Transverse colon (tissue), 4 donors: ENCODE data around the gene ALPK3. TPM values are rescaled to one million over a fixed set of nuclear protein-coding genes. Genes with fewer than 3 reads are reported as not detected.

Experiments
- DNase-seq: peaks from one replicate; pipeline ENCODE4 v3.0.0-alpha.2; 2019
- H3K27ac ChIP-seq, 4 donors: fragments of 200-600 bp; sonication (generic); 2 replicates each; pipeline ENCODE4 v1.5.1; 2016 to 2018; ENCODE audit warnings: inconsistent platforms in 4 of 4
- H3K27me3 ChIP-seq: fragments of 200-600 bp; sonication (generic); 2 replicates; pipeline ENCODE4 v1.5.1; 2017; ENCODE audit warnings: inconsistent platforms
- H3K36me3 ChIP-seq, 4 donors: fragments of 200-600 bp; sonication (generic); 2 replicates each; pipeline ENCODE4 v1.5.1; 2017 to 2019; ENCODE audit warnings: inconsistent platforms in 4 of 4
- H3K4me1 ChIP-seq, 4 donors: fragments of 200-600 bp; sonication (generic); 2 replicates each; pipeline ENCODE4 v1.5.1; 2017 to 2020; ENCODE audit warnings: inconsistent platforms in 4 of 4
- H3K4me3 ChIP-seq, 4 donors: fragments of 200-600 bp; sonication (generic); 1 replicate in 1 of 4; 2 replicates in 3 of 4; pipeline versions ENCODE4 v1.5.1 to v1.6.1; 2017 to 2019; ENCODE audit warnings: inconsistent platforms in 4 of 4
- H3K9me3 ChIP-seq, 2 donors: fragments of 200-600 bp; sonication (generic); 2 replicates each; pipeline ENCODE4 v1.5.1; 2017 to 2019; ENCODE audit warnings: inconsistent platforms in 2 of 2
- CTCF ChIP-seq, 5 experiments: fragments of 200-600 bp in 3 of 5; fragments of 450-650 bp in 2 of 5; sonication (generic) in 3 of 5; IDR thresholded peaks; 1 replicate in 2 of 5; 2 replicates in 3 of 5; pipeline ENCODE4 v1.5.1; 2016 to 2017; ENCODE audit warnings: antibody characterized with exemption in 5 of 5, inconsistent platforms in 3 of 5, mild to moderate bottlenecking in 2 of 5, moderate library complexity in 1 of 5
- EP300 ChIP-seq: sonication (generic); formaldehyde crosslinking; IDR thresholded peaks from one replicate; pipeline ENCODE4 v1.6.1; 2017; ENCODE audit warnings: antibody characterized with exemption, low read depth
- POLR2A ChIP-seq: fragments of 450-650 bp; IDR thresholded peaks from one replicate; pipeline ENCODE4 v1.6.1; 2016; ENCODE audit warnings: antibody characterized with exemption, mild to moderate bottlenecking, moderate library complexity
- POLR2AphosphoS5 ChIP-seq, 3 donors: sonication (generic); formaldehyde crosslinking; IDR thresholded peaks; one replicate each; pipeline ENCODE4 v1.6.1; 2016; ENCODE audit warnings: antibody characterized with exemption in 3 of 3
- WGBS, 2 donors: methylation state at CpG; one replicate each; pipeline ENCODE4 v1.1.5; 2018; ENCODE audit warnings: low coverage in 1 of 2; 5-methylcytosine and 5-hydroxymethylcytosine counted together
- in situ Hi-C, 4 donors: fragments of 200-750 bp; cut with MboI; loops; one replicate each; pipeline versions ENCODE4 v1.15.0 to v1.15.1; 2017; ENCODE audit warnings: low sequenced_read_pairs in 3 of 4, low pct_ligation_motif_present in 1 of 4, low pct_unique_long_range_greater_than_20kb in 1 of 4
- intact Hi-C: fragments of 100-400 bp; cut with DNase I; formaldehyde crosslinking; loops from one replicate; pipeline ENCODE4 v1.15.1; 2023; ENCODE audit warnings: low total_unique reads
- total RNA-seq, 4 donors: library from RNA; depleted of rRNA; stranded (reverse); fragments of >200 nt; gene quantifications; one replicate each; pipeline ENCODE4 v1.1.0, GENCODE V29; 2016

The ALPK3 gene
- total RNA-seq, 4 donors from 2014 or later: 1.1 to 4.6 (median 2.8) TPM

- Histone ChIP-seq H3K27ac (no peak overlapping the region), H3K36me3 (no peaks in the 10 kb centered on the region), H3K27me3 (peaks cover 4% of the 10 kb centered on the region), H3K4me1 (peaks cover 9 to 23% (median 14%) of the 10 kb centered on the region in 4 donors), H3K9me3 (no peaks in the 10 kb centered on the region), H3K4me3 (no peak overlapping the region)
- 86% methylated on average over 1 of the region's 1 CpG; no CpG with 5 or more reads in 1 of the 2 donors for WGBS, 2 donors
- DNase-seq: no peak
- intact Hi-C loops: loop anchor here (10.0 kb wide), 1 partner anchor 59 kb away; no protein-coding TSS in a partner anchor
- no peak for TF ChIP-seq CTCF (IDR thresholded peaks at IDR 0.05)
- no peak for TF ChIP-seq EP300
- no peak for TF ChIP-seq POLR2AphosphoS5 (IDR thresholded peaks at IDR 0.05)
- no peak for TF ChIP-seq POLR2A
- in situ Hi-C loops: no loop called here
Observed at GRCh38 chr15:84813931-84814330, 3.2 kb upstream of the ALPK3 start.

DNA sequence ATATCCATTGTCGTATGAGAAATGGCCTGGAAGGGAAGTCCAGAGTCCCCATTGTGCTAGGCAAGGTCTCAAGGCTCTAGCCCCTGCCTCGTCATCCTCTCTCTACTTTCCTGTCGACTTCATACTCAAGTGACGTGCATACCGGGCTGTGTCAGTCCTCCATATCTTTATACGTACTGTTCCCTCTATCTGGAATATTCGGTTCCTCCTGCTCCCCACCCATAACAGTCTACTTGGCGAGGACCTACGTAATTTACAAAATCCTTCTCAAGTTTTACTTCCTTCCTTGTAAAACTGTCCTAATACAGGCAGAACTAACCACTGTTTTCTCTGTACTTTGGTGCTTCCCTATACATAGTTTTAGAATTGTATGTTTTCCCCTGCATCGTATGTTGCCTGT is 2.2 kb upstream of the ALPK3 start:
- 80 to 90% methylated on average over 7 to 10 of the region's 10 CpGs for WGBS, 2 donors
- DNase-seq: no peak
- Histone ChIP-seq H3K27me3 (peaks cover 4% of the 10 kb centered on the region), H3K36me3 (no peaks in the 10 kb centered on the region), H3K9me3 (no peaks in the 10 kb centered on the region), H3K4me3 (no peak overlapping the region), H3K27ac (no peak overlapping the region), H3K4me1 (peaks cover 9 to 29% (median 15%) of the 10 kb centered on the region in 4 donors)
- intact Hi-C loops: loop anchor here (10.0 kb wide), 1 partner anchor 60 kb away; no protein-coding TSS in a partner anchor
- TF ChIP-seq EP300 (no peak), POLR2A (no peak), POLR2AphosphoS5 (IDR thresholded peaks at IDR 0.05) (no peak), CTCF (IDR thresholded peaks at IDR 0.05) (no peak)
- in situ Hi-C loops: no loop called here

GRCh38 chr15:84817466-84818081 is 418 bp downstream of the ALPK3 start:
- intact Hi-C loops: loop anchor here (10.0 kb wide), 1 partner anchor 63 kb away; no protein-coding TSS in a partner anchor
- in situ Hi-C loops: no loop called here

More at GRCh38 chr15:84817466-84818081, 418 bp downstream of the ALPK3 start:
- 77% methylated on average over 3 of the region's 27 CpGs; no CpG with 5 or more reads in 1 of the 2 donors for WGBS, 2 donors
- H3K4me3 ChIP-seq: peak overlapping the region; percentile 13 to 51 (median 34)
- no peak for TF ChIP-seq POLR2AphosphoS5 (IDR thresholded peaks at IDR 0.05)
- TF ChIP-seq CTCF (IDR thresholded peaks at IDR 0.05): no peak
- TF ChIP-seq POLR2A: no peak
- TF ChIP-seq EP300: no peak
- no peaks in the 10 kb centered on the region for H3K9me3 ChIP-seq
- H3K27ac ChIP-seq: peak overlapping the region; percentile 71 to 87 (median 76)
- peaks cover 9 to 29% (median 15%) of the 10 kb centered on the region in 4 donors for H3K4me1 ChIP-seq
- no peak for DNase-seq
- peaks cover 4% of the 10 kb centered on the region for H3K27me3 ChIP-seq
- no peaks in the 10 kb centered on the region for H3K36me3 ChIP-seq
